ENCODE measurements around the gene D2HGDH.
"Not testable (repeated sequence)": the region's sequence is repeated elsewhere in the genome, so short reads cannot be mapped to it uniquely, and the experiment has no call there.

D2HGDH gene

DNA sequence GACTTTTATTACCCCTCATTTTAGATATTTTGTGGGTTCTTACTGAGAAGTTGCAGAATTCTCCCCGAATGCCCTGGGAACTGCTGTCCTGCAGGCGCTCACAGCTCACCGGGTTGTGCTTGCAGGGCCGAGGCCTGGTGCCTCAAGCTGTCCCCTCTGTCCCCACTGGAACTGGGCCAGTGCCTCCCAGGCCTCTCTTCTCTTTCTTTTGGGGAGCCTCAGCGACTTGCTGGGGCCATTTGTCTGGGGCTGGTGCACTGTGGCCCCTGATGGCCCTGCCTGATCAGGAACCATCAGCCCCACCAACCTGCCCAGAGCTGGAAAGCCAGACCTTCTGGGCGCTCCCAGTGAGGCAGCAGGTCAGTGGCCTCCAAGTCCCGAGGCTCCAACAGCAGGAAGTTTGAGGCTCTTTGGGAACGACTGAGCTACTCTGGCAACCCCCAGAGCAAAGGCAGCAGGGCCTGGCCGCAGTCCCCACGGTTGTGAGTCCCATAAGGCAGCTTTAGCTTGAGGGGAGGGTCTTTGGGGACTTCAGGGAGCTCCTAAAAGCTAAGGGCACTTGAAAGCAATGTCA is 59.9 kb downstream of the D2HGDH start:
- DNase-seq, result no peak

- no peak for DNase-seq
Observed at GRCh38 chr2:241795021-241795999, 60.9 kb downstream of the D2HGDH start.

DNA sequence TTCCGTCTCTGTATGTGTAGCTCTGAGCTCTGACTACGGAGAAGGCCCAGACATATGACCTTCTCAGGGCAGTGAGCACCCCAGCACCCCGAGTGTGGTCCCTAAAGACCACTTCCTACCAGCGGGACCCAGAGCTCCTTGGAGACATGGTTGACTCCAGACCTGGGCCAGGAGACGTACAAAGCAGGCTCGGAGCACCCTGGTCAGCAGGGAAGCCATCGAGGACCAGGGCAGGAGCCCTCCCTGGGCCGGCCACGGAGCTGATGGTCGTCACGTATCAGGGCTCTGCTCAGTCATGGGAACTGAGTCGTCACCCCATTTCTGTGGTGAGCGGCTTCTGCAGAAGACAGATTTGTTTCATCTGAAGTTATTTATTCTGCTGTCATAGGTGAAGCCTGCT is 61.8 kb downstream of the D2HGDH start:
- DNase-seq, result no peak

DNA sequence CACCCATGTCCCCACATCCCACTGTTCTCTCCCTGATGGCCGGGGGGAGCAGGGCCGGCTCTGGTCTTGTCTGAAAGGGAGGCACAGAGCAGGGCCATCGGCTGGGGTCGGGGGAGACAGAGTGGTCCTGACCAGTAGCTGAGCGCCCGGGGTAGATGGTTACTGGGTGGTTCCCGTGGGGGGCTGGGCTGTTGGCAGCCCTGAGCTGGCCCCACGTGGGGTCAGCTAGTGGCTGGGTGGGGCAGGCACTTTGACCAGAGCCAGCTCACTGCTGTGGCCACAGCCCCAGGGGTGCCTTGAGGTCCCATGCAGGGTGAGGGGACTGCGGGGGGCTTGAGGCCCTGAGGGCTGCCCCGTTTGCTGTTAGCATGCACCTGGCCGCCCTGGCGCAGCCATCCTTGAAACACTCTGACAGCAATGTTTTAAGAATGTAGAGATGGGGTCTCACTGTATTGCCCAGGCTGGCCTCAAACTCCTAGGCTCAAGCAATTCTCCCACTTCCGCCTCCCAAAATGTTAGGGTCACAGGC is 62.2 kb downstream of the D2HGDH start:
- DNase-seq, result no peak

DNA sequence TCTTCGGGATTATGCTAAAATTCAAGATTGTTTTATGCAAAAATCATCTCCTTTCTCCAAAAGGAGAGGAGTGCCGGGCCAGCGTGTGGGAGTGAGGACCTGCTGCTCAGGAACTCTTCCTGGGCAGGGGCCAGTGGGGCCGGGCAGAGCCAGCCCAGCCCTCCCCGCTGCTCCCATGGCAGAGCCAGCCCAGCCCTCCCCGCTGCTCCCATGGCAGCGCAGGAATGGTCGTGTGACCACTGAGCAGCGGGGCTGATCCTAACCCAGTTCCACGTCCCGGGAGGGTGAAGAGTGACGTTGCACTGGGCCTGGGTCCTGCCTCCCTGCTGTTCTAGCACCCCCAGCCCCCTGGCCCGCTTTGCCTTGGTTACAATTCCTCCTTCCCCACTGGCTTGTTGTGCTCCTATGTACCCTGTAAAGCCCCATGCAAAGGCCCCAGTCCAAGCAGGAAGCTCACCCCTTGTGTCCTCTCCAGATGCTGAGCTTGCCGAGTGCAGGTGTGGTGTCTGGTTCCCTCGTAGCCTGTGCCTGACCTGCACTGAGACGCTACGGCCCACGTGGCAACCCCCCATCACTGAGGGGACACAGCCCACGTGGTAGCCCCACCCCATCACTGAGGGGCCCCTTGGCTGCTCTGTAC is 63.1 kb downstream of the D2HGDH start:
- no peak for DNase-seq

- no peak for DNase-seq
Observed at GRCh38 chr2:241798081-241798630, 63.7 kb downstream of the D2HGDH start.

DNA sequence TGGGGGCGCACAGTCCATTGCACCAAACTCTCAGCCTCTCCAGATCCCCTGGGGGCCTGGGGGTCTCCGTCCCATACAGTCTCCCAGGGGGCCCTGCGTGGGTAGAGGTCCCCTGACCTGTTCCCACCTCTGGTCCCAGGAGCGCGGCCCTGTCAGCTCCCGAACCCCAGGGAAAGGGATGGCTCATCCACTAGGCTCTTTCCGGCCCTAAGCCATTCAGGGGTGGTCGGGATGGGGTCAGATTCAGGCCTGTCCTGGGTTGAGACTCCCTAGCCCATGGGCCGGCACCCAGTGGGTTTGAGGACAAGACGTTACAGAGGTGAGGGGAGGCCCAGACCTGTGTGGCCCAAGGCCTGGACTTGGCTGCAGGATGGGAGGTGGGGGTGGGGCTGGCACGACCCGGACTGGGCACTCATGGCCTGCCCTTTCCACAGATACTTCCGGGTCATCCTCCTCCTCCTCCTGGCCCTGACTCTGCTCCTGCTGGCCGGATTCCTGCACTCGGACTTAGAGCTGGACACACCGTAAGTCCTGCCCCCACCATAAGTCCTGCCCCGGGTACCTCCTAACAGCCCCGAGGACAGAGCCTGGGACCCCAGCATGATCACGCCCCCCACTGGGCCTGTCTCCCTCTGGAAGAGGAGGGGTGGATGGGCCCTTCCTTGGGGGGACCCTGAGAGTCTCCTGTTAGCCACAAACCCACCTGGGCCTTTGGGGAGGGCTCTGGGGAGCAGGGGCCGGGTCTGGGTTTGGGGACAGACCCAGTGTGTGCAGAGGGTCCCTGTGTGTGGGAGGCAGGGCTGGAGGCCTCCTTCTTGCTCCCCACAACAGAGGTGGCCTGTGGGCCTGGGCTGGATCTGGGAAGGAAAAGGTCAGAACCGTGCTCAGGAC is 64.4 kb downstream of the D2HGDH start:
- no peak for DNase-seq

DNA sequence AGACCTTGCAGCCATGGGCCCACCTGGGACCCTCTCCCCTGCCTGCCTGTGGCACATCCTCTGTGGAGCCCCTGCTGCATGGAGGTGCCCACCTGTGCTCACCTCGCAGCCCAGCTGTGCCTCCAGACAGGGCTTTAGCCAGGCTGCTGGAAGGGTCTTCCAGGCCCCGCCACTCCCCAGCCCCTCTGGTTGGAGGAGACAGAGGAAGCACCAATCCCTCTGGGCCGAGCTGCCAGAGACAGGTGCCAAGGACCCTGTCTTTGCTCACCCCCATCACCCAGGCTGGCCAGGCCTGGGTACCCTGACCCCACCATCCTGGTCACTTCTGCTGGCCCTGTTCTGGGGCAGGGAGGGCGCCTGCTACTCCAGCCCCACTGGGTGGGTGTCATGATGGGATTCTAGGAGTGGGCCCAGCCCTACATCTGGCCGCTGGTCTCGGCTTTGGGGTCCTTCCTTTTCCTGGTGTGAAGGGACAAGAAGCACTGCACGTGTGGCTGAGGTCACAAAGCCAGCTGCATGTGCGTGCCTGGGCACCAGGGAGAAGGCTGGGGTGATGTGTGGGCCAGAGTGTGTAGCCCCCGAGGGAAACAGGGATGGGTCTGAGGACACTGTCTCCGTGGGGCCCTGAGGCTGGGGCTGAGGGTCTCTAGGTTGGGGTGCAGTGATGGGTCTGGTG is 65.2 kb downstream of the D2HGDH start:
- DNase-seq, result no peak

DNA sequence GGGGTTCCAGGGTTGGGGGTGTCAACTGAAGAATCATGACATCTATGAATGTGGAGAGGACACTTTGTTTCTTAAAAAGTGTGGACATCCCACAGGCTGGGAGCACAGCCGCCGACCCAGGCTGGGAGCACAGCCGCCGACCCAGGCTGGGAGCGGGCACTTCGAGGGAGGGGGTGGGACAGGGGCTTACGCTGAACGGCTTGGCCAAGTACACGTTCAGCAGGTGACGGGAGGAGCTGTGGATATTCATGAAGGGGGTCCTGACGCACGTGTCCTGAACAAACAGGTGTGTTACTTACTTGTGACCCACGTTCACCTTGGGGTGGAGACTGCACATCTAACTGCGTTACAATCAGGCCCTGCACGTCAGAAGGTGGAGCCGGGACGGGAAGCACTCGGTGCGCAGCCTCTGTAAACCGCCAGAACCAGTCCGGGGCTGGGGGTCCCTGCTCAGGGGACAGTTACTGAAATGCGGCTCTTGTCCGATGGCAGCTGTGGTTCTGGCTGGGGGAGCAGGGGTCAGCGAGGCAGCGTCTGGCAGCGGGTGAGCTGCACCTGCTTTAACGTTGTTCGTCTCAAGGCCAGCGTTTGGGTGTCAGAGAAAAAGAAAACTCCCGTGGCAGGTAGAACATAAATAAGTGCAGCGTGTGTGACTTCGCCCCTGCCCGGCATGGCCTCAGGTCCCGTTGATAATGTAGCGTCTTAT is 65.9 kb downstream of the D2HGDH start:
- DNase-seq, result not testable (repeated sequence)

DNA sequence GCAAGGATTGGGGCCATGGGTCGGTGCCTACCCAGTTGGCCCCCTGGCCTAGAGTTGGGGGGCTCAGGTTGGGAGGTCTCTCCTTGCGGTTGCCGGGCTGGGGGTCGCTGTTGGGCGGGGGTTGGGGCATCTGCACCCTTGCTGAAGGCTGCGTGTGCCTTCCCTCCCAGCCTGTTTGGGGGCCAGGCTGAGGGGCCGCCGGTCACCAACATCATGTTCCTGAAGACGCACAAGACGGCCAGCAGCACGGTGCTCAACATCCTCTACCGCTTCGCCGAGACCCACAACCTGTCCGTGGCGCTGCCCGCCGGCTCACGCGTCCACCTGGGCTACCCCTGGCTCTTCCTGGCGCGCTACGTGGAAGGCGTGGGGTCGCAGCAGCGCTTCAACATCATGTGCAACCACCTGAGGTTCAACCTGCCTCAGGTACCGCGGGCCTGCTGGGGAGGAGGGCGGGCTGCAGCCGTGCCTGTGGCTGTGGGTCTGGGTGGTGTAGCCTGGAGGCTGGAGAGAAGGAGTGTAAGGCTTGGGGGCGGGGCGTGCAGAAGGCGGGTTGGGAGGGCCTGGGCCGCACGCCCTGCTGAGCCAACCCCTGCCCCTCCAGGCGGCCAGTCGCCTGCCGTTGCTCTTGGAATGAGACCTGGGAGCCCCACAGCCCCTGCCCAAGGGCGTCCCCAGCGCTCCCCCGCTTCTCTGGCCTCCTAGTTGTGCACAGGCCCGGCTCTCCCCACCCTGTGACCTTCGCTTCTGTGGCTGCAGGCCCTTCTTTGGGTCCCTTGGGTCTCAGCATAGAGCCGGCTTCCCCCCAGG is 67.4 kb downstream of the D2HGDH start:
- DNase-seq, result no peak

GRCh38 chr2:241802421-241803318 is 68.2 kb downstream of the D2HGDH start:
- no peak for DNase-seq

DNA sequence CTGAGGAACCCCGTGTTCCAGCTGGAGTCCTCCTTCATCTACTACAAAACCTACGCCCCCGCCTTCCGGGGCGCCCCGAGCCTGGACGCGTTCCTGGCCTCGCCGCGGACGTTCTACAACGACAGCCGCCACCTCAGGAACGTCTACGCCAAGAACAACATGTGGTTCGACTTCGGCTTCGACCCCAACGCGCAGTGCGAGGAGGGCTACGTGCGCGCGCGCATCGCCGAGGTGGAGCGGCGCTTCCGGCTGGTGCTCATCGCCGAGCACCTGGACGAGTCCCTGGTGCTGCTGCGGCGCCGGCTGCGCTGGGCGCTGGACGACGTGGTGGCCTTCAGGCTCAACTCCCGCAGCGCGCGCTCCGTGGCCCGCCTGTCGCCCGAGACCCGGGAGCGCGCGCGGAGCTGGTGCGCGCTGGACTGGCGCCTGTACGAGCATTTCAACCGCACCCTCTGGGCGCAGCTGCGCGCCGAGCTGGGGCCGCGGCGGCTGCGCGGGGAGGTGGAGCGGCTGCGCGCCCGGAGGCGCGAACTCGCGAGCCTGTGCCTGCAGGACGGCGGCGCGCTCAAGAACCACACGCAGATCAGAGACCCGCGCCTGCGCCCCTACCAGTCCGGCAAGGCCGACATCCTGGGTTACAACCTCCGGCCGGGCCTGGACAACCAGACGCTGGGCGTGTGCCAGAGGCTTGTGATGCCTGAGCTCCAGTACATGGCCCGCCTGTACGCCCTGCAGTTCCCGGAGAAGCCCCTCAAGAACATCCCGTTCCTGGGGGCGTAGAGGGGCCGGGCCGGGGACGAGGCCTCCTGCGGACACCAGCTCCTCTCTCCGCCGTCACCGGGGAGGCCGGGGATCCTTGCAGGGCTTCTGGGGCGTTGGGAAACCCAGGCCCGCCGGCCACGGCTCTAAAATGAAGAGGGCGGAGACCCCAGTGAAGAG is 69.2 kb downstream of the D2HGDH start:
- DNase-seq, result peak; percentile 90

DNA sequence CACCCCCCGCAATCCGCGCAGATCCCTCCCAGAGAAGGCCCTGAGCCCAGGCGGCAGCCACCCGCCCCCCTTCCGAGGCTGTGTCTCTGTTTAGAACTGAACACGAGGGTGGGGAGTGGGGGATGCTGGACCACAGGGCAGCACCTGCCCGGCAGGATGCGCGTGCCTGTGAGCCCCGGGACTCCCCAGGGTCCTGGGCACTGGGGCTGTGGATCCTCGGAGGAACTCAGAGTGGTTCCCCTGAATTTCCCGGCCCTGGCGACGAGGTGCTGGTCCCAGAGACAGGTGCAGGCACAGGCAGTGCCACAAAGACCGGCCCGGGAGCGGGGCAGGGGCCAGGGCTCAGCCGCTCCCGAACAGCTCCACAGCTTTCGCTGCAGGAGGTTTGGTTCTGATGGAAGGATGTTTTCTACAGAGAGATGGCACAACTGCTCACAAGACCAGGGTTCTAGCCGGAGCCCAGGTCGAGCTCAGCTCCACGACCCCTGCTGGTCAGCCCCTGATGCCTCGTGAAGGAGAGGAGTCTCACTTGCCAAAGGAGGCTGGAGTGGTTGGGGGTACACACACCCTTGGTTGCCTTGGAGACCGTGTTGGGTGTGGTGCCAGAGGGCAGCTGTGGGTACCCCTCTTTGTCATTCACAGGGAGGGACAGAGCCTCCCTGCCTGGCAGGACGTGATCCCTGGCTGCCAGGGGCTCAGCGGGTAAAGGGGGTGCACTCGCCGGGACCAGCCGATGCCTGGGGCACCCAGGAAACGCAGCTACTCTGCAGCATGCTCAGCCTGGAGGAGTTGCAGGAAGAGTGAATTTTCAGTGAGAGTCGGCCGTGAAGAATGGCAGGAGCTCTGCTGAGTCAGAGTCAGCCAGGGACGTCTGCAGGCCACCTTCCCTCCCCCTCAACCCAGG is 70.1 kb downstream of the D2HGDH start:
- DNase-seq, result no peak

DNA sequence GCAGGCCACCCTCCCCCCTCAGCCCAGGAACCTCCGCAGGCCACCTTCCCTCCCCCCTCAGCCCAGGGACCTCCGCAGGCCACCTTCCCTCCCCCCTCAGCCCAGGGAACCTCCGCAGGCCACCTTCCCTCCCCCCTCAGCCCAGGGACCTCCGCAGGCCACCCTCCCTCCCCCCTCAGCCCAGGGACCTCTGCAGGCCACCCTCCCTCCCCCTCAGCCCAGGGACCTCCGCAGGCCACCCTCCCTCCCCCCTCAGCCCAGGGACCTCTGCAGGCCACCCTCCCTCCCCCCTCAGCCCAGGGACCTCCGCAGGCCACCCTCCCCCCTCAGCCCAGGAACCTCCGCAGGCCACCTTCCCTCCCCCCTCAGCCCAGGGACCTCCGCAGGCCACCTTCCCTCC is 71.8 kb downstream of the D2HGDH start:
- DNase-seq, result not testable (repeated sequence)

DNA sequence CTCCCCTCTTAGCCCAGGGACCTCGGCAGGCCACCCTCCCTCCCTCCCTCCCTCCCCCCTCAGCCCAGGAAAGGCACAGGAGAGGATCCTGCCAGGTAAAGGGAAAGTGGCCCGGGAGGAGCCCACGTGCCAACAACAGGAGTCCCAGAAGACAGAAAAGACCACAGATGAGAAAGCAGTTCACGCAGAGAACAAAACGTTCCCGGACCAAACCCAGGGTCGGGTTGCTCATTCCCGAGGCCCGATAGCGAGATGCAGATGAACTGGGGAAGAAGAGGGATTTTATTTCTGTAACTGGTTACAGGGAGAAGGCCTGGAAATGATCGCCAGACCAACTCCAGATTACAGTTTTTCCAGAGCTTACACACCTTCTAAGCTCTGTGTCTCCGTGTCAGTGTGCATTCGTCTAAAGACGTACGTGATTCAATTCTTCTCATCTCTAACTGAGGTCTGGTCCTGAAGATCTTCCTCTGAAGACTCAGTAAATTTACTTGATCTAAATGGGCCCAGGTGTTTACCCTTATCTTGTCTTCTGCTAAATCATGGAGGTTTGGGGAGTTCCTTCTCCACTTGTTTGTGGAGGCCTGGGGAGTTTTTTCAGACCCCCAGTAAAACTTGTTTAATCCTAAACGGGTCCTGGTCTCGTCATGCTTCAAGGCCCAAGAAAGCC is 73.8 kb downstream of the D2HGDH start:
- peak; percentile 76 for DNase-seq

Measured in right kidney (tissue), 1 donor.